CD4-positive, alpha-beta T cell treated with Interleukin-21 for 1 hour (primary cell): ENCODE measurements around the gene SNX4.

Experiments
- DNase-seq: peaks from one replicate; pipeline ENCODE4 v3.0.0-alpha.2; 2020

Gene SNX4

DNA sequence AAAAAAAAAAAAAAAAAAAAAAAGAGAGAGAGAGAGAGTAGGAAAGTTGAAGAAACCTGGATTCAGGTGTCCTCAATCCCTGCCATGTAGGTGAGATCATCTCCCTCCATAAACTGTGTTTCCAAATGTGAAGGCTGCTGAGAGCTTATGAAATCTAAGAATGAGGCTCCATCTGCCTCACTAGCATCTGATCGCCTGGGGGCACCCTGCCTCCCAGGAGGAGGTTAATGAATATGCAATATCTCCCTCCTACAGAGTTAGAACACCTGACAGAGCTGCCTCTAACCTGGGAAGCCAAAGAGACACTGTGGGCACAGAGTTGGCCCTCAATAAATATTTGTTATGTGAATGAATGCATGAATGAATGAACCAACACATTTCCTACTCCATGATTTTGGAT is 121.0 kb downstream of the SNX4 start:
- no peak for DNase-seq
